HG03442 (cell line): ENCODE results near the gene RNU6-1.

Experiments used
- ATAC-seq: cut with Tn5 transposase; IDR thresholded peaks from one replicate; pipeline ENCODE4 v1.9.1; 2021; ENCODE audit warnings: mild to moderate bottlenecking, moderate library complexity; ENCODE audit not compliant: unreplicated experiment

Gene RNU6-1

DNA sequence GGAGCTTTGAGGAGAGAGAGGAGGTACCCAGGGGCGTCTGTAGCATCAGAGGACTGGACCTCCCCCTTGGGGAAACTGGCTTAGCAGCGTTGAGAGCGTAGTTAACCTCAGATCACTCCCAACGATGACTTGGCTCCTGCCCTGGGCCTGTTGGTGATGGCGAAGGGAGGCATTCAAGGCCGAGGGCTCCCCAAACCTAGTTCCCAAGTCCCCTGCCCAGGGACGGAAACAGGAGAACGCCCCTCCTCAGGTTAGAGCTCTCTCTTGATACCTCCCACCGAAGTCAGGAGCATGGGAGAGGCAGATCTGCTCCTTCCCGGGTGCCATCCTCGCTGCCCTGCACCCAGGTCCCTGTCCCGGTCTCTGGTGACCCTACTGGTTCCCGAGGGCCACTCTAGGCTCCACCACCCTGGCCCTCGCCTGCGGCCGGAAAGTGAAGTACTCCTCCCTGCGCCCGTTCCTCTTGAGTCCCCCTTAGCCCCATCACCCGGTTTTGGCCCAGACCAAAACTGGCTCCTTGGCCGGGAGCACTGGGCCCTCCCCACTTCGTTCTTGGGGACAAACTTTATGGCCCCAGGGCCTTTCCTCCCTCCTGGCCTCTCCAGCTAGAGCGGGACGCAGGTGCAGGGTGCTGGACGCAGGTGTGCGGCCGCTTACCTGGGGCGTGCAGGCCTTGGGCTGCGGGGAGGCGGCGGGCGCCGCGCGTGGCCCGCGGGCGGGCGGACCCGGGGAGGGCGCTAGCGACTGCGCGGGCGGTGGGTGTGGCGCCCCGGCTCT lies 17.1 kb downstream of the RNU6-1 start:
- no peak for ATAC-seq

DNA sequence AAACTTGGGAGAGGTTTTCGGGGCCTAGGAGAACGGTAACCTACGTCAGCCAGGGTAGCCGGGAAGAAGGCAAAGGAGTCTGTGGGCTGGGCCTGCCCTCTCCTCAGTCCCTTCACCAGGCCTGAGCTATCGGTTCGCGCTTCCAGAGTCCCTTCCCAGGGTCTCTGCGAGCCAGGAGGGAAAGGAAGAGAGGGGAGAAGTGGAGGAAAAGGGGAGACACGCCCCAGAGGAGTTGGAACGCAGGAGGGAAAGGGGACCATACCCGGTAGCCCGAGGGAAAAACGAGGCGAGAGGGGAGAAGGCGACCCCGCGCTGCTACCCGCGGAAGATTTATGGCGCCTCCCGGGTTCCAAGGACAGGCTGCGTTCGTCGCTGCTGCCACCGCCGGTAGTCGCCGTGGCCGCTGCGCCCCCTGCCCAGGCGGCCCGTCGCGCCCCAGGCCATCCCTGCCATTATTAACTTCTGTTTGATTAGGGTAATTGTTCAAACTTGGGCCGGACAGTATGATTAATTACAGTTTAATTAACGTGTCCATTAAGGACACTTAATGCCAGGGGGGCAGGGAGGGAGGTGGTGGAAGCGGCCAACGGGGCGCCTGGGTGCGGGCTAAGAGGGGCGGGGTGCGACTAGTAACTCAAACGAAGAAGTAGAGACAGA lies 17.9 kb downstream of the RNU6-1 start:
- no peak for ATAC-seq

DNA sequence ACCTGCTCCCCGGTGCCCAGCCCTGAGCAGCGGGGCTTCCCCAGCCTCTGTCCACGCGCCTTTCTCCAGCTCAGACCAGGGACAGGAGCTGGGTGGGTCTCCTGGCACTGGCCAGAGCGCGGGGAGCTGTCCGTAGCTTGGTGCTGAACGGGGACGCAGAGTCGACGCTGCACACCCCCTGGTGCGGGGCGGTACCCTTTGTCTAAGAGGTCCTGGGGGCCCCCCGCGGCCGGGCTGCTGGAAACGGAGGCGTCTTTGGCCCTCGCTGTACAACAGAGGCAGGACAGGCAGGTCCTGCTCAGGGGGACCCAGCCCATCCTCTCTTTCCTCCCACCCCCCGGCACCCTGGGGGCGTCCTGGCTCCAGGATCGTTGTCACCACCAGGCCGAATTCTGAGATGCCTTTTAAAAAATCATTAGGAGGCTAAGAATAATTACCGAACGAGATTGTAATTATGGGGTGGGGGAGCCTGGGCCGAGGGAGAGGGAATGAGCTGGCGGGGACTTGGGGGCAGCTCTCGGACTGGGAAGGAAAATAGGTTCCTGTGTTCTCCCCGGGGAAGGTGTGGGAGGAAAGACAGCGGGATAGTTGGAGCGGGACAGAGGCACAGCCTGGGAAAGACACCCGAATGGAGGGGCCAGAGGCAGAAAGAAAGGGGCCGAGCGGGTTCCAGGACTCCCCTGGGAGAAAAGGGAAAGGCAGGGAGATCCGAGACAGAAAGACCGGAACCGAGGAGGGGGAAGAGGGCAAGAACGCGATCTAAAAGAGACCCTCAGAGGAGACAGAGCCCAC lies 18.7 kb downstream of the RNU6-1 start:
- ATAC-seq = no peak

DNA sequence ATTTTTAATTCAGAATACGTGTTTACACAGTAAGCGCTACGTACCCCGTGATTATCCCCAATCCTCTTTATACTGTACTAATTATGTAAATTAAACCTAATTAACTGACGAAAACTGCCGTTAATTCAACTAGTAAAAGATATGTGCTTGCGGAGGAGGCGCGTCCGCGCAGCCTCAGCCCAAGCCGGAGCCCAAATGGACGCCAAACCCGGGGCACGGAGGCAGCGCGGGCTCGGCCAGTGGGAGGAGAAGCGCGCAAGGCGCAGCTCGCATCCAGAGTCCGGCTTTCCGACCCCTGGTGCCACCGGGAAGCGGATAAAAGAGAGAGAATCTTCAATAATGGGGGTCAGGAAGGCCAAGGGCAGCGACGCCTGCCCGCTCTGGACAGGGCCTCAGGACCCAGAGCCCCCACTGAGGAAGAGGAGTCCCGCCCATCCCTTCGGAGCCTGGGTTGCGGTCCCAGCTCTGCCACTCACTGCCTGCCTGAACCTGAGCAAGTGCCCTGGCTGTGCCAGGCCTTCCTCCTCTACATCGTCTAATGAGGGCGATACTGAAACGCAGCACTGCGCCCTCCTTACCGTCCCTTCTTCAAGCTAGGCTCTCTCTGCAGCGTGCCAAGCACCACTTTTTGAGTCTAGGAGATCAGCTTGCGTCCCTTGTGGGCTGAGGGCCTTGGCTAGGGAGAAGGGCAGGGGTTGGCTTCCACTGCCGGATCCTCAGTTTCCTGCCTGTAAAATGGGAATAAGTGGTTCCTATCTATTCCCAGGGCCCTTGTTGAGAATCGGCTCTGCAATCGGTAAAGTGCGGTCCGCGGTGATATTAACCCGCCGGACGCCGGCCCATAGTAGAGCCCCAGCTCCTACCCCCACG lies 19.5 kb downstream of the RNU6-1 start:
- no peak for ATAC-seq

DNA sequence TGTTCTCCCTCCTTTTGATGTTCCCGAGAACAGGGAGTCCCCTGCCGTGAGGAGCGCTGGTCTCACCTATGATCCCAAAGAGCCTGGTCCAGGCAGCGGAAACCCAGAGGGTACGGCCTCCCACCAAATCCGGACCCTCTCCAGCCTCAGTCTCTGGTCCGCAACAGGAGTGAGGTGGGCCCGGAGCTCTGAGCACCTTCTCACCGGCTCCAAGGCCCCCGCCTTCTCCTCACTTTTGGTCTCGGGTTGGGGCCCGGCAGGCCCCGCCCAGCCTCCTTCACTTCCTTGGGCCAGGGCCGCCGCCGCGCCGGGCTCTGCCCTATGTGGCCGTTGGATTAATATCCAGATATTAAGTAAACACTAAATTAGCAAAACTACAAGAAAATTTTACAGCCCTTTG lies 20.2 kb downstream of the RNU6-1 start:
- no peak for ATAC-seq

DNA sequence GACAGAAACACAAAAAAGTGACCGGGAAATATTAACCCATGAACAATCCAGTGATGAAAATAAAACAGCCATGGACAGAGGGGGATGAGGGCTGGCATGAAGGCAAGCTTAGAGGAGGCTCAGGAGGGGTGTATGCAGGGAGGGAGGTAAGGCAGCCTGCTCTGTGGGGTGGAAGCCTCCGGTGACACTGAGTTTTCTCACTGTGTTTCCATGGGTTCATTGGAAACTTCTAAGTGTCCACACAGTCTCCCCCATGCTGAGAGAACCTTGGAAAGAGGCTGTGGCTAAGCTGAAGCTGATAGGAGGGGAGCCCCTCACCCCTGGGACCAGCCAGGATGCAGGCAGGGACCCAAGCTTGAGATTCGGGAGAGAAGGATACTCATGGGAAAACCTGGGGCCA lies 21.4 kb downstream of the RNU6-1 start:
- ATAC-seq = no peak

DNA sequence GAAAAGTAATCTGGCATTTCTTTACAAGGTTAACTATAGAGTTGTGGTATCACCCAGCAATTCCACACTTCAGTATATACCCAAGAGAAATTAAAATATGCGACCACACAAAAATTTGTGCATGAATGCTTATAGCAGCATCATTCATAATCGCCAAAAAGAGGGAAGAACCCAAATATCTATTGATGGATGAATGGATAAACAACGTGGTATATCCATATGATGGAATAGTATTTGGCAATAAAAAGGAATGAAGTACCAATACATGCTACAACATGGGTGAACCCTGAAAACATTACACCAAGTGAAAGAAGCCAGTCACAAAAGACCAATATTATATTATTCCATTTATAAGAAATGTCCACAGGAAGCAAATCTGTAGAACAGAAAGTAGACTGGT lies 23.2 kb downstream of the RNU6-1 start:
- ATAC-seq = no peak

DNA sequence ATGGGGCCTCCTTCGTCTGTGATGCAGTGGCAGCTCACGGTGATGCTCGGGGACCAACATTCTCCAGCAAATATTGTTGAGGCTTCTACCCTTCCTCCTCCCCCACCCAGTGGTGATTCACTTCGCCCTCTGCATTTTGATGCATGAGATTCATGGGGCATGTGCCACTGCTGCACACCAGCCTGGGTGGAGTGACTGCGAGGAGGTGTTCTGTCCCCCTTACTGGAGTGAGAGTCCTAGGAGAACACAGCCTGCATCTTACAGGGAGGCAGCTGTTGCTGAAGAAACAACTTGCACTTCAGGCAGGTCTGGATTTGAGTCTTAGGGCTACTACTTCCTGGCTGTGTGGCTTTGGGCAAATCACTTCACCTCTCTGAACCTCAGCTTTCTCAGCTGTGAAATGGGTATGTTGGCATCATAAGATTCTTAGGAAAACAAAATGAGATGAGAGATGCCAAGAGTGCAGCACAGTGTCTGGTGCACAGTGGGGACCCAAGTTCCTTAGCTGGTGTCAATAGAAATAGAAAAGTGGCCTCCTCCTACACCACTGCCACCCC lies 24.7 kb downstream of the RNU6-1 start:
- no peak for ATAC-seq

DNA sequence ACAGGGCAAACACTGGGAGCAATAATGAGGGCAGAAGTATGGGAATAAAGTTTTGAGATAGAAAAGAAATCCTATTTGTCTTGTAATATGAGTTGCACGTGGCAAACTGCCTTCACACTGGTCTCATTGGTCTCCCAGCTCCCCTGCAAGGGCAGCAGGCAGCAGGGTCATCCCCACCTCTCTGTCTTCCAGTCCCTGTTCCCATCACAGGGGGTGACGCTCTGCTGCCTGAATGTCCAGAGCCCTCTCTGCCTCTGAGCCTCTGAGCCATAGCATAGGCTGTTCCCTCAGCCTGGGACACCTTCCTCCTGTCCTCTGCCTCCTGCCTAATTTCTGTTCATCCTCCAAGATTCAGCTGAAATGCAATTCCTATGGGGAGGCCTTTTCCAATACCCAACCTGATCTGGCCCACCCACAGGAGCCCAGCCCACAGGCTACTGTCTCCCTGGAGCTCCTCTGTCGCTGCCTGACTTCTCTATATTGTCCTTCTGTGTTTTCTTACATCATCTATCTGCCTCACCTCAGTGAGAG lies 26.7 kb downstream of the RNU6-1 start:
- ATAC-seq = no peak

DNA sequence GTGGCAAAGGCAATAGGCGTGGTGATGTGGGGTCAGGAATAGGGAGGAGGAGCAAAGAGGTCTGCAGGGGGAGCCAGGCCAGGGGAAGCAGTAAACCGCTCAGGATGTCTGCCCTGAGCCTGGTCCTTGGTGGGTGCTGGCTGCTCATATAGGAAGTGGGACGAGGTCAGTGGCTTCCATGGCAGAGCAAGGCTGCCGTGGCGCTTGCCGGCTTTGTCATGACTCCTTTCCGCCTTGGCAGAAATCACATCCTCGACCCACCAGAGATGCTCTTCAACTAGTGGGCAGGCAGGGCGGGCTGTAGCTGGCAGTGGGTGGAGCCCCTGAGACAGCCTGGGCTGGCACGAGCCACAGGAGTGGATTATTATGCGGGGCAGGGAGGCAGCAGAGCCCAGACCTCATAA lies 27.6 kb downstream of the RNU6-1 start:
- ATAC-seq = no peak

DNA sequence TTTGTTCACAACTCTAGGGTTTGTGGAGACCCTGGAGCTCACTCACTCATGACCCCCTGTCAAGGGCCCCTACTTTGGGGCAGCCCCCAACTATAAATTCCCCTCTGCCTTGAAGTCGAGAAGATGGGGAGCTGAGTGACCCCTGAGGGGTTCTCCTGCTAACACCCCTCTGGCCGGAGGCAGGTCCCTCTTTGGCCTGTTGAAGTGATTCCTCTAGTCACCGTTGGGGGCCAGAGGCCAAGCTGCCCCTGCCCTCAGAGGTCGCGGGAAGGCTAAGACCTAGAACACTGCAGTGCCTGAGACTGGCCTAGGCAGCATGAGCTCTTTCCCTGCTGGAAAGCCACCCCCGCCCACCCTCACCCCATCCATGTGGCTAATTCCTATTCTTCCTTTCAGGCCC lies 30.0 kb downstream of the RNU6-1 start:
- ATAC-seq = no peak

DNA sequence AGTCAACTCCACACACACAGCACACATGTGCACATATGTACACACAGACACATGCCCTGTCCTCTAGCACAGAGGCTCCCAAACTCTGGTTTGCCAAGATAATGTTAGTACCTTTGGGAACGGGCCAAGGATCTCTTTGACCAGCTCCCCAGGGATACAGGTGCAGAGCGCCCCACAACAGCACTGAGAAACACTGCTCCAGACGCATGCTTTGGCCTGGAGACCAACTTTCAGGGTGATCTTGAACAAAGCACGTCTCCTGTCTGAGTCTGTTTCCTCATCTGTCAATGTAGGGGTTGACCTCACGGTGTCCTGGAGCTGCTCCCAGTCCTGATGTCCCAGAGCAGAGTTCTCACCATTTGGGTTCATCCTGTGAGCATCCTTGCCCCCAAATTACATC lies 30.4 kb downstream of the RNU6-1 start:
- ATAC-seq = no peak

DNA sequence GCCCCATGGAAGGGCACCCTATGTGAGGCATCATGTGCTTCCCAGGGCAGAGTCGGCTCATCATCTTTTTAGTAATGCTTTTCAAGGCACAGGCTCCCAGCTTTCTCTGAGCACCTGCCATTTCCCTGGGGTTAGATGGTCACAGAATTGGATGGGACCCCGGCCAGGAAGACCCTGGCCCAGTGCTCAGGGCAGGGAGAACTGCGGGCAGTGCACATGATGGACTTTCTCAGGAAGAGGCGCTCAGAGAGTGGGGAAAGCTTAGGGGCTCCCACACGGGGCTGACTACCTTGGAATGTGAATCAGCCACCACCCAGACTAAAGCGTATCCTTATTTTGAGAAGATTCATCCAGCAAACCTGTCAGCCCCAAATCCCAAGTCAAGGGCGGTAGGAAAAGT lies 31.0 kb downstream of the RNU6-1 start:
- no peak for ATAC-seq

DNA sequence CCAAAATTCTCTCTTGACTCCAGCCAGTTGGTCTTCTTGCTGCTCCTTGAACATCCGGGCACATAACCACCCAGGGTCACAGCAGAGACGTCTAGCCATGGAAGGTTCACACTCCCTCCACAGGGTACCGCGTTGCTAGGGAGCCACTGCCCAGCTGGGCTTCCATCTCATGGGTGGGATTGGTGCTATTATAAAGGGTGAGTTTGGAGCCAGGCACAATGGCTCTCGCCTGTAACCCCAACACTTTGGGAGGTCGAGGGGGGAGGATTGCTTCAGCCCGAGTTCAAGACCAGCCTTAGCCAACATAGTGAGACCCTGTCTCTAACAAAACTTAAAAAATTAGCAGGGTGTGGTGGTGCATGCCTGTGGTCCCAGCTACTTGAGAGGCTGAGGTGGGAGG lies 32.0 kb downstream of the RNU6-1 start:
- ATAC-seq = no peak

DNA sequence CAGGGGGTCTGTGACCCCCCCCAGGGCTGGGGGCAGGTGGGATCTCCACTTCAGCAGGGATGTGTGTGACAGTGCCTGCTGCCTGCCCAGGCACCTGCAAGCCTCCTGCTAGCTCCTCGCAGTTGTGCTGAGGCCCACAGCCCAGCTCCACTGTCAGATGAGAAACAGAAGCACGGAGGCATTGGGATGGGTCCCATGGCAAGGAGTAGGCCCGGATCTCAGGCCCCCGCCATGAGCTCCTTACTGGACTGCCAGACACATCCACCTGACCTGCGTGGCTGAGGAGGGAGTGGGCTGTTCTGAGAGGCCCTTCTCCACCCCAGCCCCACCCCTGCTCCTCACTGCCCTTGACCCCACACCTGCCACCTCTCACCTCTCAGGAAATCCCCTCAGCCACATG lies 32.7 kb downstream of the RNU6-1 start:
- no peak for ATAC-seq

DNA sequence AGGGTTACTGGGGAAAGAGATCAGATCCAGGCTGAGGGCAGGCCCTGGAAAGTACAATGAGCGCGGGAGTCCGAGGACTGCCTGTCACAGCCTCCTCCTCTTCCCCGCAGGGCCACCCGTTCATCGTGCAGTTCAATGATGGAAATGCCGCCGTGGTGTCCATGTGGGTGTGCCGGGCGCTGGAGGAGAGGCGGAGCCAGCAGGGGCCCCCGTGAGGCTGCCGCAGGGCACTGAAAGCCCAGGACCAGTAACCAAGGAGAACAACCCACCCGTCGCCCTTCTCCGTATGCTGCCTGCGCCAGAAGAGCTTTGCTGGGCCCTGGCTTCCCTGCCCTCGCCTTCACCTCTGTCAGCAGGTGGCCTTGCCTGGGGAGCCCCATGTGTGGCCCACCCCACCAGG lies 33.3 kb downstream of the RNU6-1 start:
- ATAC-seq = no peak

DNA sequence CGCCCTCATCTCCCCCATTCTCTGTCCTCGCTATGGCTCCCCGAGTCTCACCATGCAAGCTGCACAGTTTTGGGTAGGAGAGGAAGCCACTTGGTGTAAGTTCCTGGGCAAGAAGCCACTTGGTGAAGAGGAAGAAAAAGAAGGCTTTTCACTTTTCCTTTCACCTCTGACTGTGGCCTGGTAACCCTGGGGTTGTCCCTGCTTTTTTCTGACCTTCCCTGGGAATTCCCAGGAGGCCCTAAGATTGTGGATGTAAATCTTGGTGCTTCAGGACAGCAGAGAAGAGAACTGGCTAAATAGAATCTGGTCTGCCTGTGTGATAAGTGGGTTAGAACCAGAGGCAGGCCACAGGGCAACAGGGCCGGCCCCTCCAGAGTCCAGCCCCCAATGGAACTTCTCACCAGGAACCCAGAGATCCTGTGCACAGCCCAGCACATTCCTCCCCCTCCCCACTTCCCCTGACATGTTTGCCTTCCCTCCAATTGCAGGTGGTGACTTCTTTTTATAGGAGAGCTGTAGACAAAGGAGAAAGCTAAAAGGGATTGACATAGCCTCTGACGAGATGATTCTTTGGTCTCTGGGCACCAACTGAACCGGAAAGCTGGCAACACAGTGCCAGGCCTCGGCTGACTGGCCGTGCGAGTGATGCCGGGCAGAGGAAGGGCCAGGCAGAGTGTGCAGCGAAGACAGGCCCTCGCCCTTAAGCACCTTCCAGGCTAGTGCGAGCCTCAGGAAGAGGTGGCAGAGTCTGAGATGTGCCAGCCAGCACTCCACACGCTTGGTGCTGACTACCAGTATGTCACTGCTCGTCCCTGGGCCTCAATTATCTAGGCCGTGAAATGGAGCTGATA lies 34.0 kb downstream of the RNU6-1 start:
- no peak for ATAC-seq

DNA sequence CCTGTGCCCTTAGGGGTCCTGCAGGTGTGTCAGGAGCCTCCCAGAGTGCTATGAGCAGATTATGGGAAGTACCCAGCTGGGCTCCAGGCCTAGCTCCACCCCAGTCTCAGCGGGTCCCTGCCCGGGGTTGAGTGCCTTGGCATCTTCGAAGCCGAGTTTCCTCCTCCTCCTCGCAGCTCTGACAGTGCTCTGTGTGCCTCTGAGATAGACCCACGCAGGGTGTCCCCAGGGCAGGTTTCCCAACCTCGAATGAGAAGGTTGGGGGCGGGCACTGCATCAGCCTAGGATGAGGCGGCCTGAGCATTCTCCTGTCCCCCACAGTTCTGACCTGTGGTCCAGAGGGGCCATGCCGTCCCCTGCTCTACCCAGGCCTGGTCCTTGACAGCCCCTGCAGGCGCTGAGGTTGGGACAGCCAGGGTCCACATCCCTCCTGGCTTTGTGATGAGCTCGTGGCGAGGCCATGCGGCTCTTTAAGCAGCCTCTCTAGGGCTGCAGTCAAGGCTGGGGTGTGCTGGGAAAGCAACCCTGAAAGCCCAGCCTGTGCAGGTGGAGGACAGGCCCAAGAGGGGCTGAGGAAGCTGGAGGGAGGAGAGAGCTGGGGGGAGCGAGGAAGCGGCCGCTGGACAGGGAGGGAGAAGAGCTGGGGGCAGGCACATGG lies 34.7 kb downstream of the RNU6-1 start:
- no peak for ATAC-seq
